ENCODE measurements around the gene ILF2.

Gene ILF2

GRCh38 chr1:153649137-153649862, 21.5 kb downstream of the ILF2 start:
- no peak for TF ChIP-seq CTCF (IDR thresholded peaks at IDR 0.05; ENCODE audit: insufficient read depth, low read depth, low read length, missing control alignments)
- no peak overlapping the region for H3K4me3 ChIP-seq (ENCODE audit: low read length)
- no peak for DNase-seq (ENCODE audit: low read depth)

GRCh38 chr1:153648000-153648643, 22.7 kb downstream of the ILF2 start:
- no peak overlapping the region for H3K4me3 ChIP-seq (ENCODE audit: low read length)
- no peak for DNase-seq (ENCODE audit: low read depth)
- no peak for TF ChIP-seq CTCF (IDR thresholded peaks at IDR 0.05; ENCODE audit: insufficient read depth, low read depth, low read length, missing control alignments)

- no peak overlapping the region for H3K4me3 ChIP-seq (ENCODE audit: low read length)
- no peak for DNase-seq (ENCODE audit: low read depth)
- TF ChIP-seq CTCF (IDR thresholded peaks at IDR 0.05; ENCODE audit: insufficient read depth, low read depth, low read length, missing control alignments), result no peak
Observed at GRCh38 chr1:153647346-153647714, 23.5 kb downstream of the ILF2 start.

- no peak overlapping the region for H3K4me3 ChIP-seq (ENCODE audit: low read length)
- no peak for DNase-seq (ENCODE audit: low read depth)
- no peak for TF ChIP-seq CTCF (IDR thresholded peaks at IDR 0.05; ENCODE audit: insufficient read depth, low read depth, low read length, missing control alignments)
Observed at GRCh38 chr1:153646672-153647345, 24.0 kb downstream of the ILF2 start.

GRCh38 chr1:153643816-153644215, 27.0 kb downstream of the ILF2 start:
- no peak for DNase-seq (ENCODE audit: low read depth)
- no peak overlapping the region for H3K4me3 ChIP-seq (ENCODE audit: low read length)
- no peak for TF ChIP-seq CTCF (IDR thresholded peaks at IDR 0.05; ENCODE audit: insufficient read depth, low read depth, low read length, missing control alignments)

- no peak for DNase-seq (ENCODE audit: low read depth)
- no peak overlapping the region for H3K4me3 ChIP-seq (ENCODE audit: low read length)
- TF ChIP-seq CTCF (IDR thresholded peaks at IDR 0.05; ENCODE audit: insufficient read depth, low read depth, low read length, missing control alignments), result no peak
Observed at GRCh38 chr1:153643100-153643499, 27.7 kb downstream of the ILF2 start.

All from epithelial cell of esophagus (primary cell).